AG04450 (cell line): ENCODE results near the gene ETFA. TPM values are rescaled to one million over a fixed set of nuclear protein-coding genes. Genes with fewer than 3 reads are reported as not detected.
"Not testable (repeated sequence)": the region's sequence is repeated elsewhere in the genome, so short reads cannot be mapped to it uniquely, and the experiment has no call there.

ENCODE experiments used
- CTCF ChIA-PET: fragments of 300-600, 350-600 bp; formaldehyde crosslinking; extraction: SDS; loops from one replicate; lab custom pipeline; 2022; ENCODE audit warnings: antibody characterized with exemption, inconsistent platforms; lab: Charles Lee
- POLR2A ChIA-PET: fragments of 350-600 bp; formaldehyde crosslinking; extraction: SDS; loops from one replicate; lab custom pipeline; 2021; ENCODE audit warnings: antibody characterized with exemption, inconsistent platforms; lab: Yijun Ruan, JAX
- DNase-seq: peaks from one replicate; pipeline ENCODE4 v3.0.0-alpha.2; 2011; ENCODE audit warnings: low read depth, low spot score
- H3K27ac ChIP-seq: one replicate; pipeline ENCODE4 v1.5.1; 2012; ENCODE audit warnings: low read depth, low read length, control low read depth
- H3K27me3 ChIP-seq: one replicate; pipeline ENCODE4 v1.6.0; 2012; ENCODE audit warnings: low read length; ENCODE audit not compliant: control insufficient read depth, insufficient read depth
- H3K4me3 ChIP-seq: 2 replicates; pipeline ENCODE4 v1.5.1; 2011; ENCODE audit warnings: mild to moderate bottlenecking, low read depth, low read length, control low read depth
- H3K9me3 ChIP-seq: 2 replicates; pipeline ENCODE4 v1.5.1; 2012; ENCODE audit warnings: low read length; ENCODE audit not compliant: control insufficient read depth, insufficient read depth
- CTCF ChIP-seq: IDR thresholded peaks from 2 replicates; pipeline ENCODE4 v1.5.1; 2011; ENCODE audit warnings: low read depth, low read length, control low read depth, inconsistent platforms
- polyA plus RNA-seq: library from polyadenylated mRNA; depleted of rRNA; stranded (reverse); fragments of >200 nt; gene quantifications from 2 replicates; pipeline ENCODE4 v1.2.3, GENCODE V29; 2011

Gene ETFA
- polyA plus RNA-seq, 1 experiment = 208 TPM

- no peaks in the 10 kb centered on the region for H3K27me3 ChIP-seq
- H3K27ac ChIP-seq = no peak overlapping the region
- DNase-seq = no peak
- POLR2A ChIA-PET = no interaction called here
- CTCF ChIA-PET = interaction anchor here (1.4 kb wide), 1 partner anchor 43 kb away, joined by 3 read pairs; no protein-coding TSS in a partner anchor
- H3K4me3 ChIP-seq = no peak overlapping the region
- TF ChIP-seq CTCF = no peak
- H3K9me3 ChIP-seq = no peaks in the 10 kb centered on the region
These were observed 32.6 kb downstream of the ETFA start for GRCh38 chr15:76278651-76279050.

- no peak for DNase-seq
- POLR2A ChIA-PET = interaction anchor here (0.7 kb wide), 1 partner anchor 1026 kb away, joined by 3 read pairs; no protein-coding TSS in a partner anchor
- TF ChIP-seq CTCF = no peak
- no peak overlapping the region for H3K4me3 ChIP-seq
- H3K9me3 ChIP-seq = no peaks in the 10 kb centered on the region
- no peaks in the 10 kb centered on the region for H3K27me3 ChIP-seq
- CTCF ChIA-PET = interaction anchor here (1.4 kb wide), 1 partner anchor 84 kb away, joined by 5 read pairs; no protein-coding TSS in a partner anchor
- no peak overlapping the region for H3K27ac ChIP-seq
These were observed 36.4 kb downstream of the ETFA start for GRCh38 chr15:76274821-76275220.

GRCh38 chr15:76274226-76274625 is 37.0 kb downstream of the ETFA start:
- no peaks in the 10 kb centered on the region for H3K27me3 ChIP-seq
- no peak overlapping the region for H3K27ac ChIP-seq
- H3K9me3 ChIP-seq = no peaks in the 10 kb centered on the region
- no peak overlapping the region for H3K4me3 ChIP-seq
- ChIA-PET CTCF (interaction anchor here (1.4 kb wide), 1 partner anchor 83 kb away, joined by 5 read pairs; no protein-coding TSS in a partner anchor), POLR2A (no interaction called here)
- no peak for TF ChIP-seq CTCF
- no peak for DNase-seq

GRCh38 chr15:76270876-76271275 is 40.4 kb downstream of the ETFA start:
- ChIA-PET POLR2A (no interaction called here), CTCF (interaction anchor here (1.0 kb wide), 1 partner anchor 595 kb away, joined by 3 read pairs; no protein-coding TSS in a partner anchor)
- no peak for TF ChIP-seq CTCF
- H3K27me3 ChIP-seq = no peaks in the 10 kb centered on the region
- no peak overlapping the region for H3K4me3 ChIP-seq
- no peak overlapping the region for H3K27ac ChIP-seq
- no peak for DNase-seq
- H3K9me3 ChIP-seq = no peaks in the 10 kb centered on the region

GRCh38 chr15:76267077-76267476 is 44.2 kb downstream of the ETFA start:
- Histone ChIP-seq H3K27ac (no peak overlapping the region), H3K9me3 (peaks cover 8% of the 10 kb centered on the region), H3K27me3 (no peaks in the 10 kb centered on the region), H3K4me3 (no peak overlapping the region)
- DNase-seq = no peak
- CTCF ChIA-PET = no interaction called here
- no peak for TF ChIP-seq CTCF
- POLR2A ChIA-PET = no interaction called here

- DNase-seq, POLR2A ChIA-PET, CTCF ChIA-PET: not testable (repeated sequence)
These were observed 45.5 kb downstream of the ETFA start for GRCh38 chr15:76265769-76266168.

More at GRCh38 chr15:76265769-76266168, 45.5 kb downstream of the ETFA start:
- H3K4me3 ChIP-seq, H3K27ac ChIP-seq, H3K9me3 ChIP-seq, H3K27me3 ChIP-seq: not testable (repeated sequence)
